NCI-H1417 treated with DMSO at 0.1 percent for 48 hours (cell line): ENCODE measurements around the gene CDH6.
"Not testable (repeated sequence)": the region's sequence is repeated elsewhere in the genome, so short reads cannot be mapped to it uniquely, and the experiment has no call there.

Source experiments
- DNase-seq: peaks from one replicate; lab custom pipeline; 2025; lab: John Stamatoyannopoulos, UW

Gene CDH6

DNA sequence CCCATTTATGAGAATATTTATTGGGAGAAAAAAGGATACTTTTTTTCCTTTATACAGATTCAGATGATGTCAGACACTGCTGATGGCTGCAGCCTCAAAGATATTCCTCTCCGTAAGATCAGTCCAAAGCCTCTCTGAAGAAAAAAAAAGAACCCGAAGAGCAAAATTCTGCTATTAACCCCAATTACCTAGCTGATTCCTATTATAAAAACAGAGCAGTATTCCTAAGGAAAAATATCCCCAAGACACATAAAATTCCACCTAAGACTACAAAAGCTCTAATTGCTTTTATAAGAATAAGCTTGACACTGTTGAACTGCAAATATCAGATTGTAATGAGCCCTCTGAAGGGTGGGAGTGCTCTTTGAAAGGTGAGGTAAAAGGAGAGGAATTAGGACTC is 138.7 kb downstream of the CDH6 start:
- no peak for DNase-seq

DNA sequence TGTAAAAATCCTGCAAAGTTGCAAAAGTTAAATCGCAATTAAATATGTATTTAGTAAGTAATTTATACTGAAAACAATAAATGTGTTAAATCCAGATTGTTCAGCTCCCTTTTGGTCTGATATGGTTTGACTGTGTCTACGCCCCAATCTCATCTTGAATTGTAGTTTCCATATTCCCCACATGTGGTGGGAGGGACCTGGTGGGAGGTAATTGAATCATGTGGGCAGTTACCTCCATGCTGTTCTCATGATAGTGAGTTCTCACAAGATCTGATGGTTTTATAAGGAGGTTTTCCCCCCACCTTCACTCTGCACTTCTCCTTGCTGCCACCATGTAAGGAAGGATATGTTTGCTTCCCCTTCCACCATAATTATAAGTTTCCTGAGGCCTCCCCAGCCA is 140.0 kb downstream of the CDH6 start:
- DNase-seq, result no peak

DNA sequence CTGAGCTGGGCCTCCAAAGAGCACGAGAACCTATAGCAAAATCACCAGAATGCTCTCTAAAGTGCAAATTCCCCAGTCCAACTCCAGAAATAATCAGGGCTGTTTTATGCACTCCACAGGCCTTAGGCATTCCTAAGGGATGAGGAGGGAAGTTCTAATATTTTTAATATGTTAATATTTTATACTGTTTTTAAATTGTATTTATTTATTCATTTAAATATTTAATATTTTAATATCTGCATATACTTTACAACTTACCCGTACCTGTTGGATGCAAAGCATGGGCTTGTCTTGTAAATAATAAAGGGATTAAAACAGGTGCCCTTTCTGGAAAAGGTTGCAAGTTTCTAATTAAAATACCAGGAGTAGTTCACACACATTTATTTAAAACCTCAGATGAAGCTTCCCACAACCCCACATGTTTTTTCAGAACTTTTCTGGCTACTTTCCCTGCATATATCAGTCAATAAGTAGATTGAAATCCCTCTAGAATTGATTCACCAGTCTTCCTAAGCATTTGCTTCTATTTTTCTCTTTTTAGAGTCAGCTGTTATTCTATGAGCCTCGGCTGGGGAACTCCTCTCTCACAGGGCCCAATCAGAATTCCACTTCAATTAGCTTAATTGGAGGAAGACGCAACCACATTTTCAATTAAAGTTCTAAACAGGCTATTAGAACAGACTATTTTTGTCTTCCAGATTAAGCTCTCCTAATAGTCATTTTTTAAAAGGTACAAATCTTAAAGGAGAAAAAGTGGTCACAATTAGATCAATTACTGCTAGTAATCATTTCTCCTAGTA is 140.8 kb downstream of the CDH6 start:
- no peak for DNase-seq

DNA sequence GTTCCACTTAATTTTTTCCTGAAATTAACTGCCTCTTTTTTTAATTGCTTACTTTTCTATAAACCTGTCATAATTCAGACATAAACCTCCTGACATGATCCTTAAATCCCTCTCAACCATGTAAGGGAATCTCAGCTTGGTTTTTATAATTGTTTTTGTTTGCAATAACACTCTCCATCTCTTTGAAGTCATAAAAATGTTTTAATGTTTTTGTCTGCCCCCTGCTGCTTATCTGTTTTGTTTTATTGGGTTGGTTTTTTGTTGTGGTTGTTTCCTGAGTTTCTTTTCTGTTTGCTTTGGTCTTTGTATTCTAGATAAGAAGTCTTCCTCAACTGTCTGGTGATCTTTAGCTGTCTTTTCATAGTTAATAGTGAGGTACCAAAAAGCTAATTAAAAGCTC is 142.0 kb downstream of the CDH6 start:
- DNase-seq, result no peak

DNA sequence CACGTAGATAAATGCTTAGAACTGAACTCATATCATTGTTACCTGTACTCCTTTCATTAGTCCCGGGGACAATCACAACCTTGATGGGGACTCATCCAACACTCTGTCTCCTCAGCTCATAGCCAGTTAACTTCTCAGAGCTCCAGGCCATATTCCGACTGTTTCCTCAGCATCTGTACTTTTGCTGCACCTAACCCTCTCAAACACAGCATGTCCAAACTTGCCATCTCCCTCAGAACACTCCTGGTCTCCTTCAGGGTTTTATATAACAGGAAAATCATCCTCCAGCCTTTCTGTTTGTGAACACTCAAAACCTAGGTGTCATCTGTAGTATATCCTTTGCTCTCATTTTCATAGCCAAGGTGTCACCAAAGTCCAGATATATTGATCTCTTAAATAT is 150.5 kb downstream of the CDH6 start:
- no peak for DNase-seq

DNA sequence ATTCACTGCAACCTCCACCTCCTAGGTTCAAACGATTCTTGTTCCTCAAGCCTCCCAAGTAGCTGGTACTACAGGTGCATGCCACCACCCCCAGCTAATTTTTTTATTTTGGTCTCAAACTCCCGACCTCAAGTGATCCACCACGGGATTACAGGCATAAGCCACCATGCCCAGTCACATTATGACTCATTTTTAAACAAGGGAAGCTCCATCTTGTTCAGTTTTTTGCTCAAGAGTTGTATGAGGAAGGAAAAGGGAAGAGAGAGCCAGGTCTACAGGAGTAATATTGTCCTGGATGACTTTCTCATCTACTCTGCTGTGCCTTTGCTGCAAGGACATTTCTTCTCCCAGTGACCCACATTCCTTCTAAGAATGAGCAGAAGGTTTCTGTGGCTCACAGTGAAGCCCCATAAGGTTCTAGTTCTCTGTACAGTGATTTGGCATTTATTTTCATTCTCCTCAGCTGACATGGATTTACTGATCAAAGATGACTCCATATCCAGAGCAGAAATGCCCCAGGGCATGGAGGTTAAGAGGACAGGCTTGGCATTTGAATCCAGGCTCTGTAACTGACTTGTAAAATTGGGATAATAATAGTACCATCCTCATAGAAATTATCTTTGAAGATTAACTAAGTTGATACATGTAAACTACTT is 153.5 kb downstream of the CDH6 start:
- no peak for DNase-seq

DNA sequence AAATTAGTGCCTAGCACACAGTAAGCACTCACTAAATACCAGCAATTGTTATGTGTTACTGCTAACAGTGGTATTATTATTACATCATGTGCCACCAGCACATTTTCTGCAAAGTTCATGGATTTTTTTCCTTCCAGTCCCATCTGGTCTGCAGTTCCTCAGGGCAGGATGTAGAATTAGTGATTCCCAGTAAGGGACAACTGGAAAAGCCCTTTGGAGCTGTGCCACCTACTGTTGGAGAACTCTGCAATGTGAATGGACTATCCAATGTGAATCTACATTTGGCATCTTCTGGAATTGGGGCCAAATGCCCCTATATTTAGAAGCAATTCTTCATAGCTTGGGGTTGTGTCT is 154.0 kb downstream of the CDH6 start:
- DNase-seq, result no peak

DNA sequence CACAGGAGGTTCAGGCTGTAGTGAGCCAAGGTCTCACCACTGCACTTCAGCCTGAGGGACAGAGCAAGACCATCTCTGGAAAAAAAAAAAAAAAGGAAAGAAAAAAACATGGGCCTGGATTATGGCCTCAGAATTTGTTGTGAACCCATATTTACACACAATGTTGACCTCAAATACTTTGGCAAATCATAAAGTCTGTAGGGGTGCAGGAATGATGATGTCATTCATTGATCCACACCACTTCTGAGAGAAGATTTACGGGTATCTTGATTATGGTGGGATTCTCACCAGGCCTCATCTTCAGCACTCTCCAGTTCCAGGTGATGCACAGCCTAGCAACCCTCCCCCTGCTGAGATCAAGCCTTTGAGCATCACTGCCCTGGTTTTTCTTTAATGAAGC is 156.9 kb downstream of the CDH6 start:
- no peak for DNase-seq

DNA sequence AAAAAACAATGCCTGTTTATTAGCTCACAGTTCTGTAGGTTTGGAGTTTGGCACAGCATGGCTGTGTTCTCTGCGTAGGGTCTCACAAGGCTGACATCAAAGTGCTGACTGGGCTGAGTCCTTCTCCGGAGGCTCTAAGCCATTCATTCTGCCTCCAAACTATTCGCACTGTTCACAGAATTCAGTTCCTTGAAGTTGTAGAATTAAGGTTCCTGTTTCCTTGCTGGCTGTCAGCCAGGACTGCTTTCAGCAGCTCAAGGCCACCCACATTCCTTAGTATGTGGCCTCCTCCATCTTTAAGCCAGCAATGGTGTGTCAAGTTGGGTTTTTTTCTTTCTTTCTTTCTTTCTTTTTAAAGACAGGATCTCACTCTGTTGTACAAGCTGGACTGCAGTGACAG is 161.9 kb downstream of the CDH6 start:
- no peak for DNase-seq

DNA sequence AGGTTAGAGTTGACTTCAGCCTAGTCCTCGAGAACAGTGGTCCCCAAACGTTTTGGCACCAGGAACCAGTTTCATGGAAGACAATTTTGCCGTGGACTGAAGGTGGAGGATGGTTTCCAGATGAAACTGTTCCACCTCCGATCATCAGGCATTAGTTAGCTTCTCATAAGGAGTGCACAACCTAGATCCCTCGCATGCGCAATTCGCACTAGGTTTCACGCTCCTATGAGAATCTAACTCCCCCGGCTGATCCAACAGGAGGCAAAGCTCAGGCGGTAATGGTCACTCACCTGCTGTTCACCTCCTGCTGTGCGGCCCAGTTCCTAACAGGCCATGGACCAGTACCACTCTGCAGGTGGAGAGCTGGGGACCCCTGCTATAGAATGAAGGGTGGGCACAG is 163.6 kb downstream of the CDH6 start:
- no peak for DNase-seq

DNA sequence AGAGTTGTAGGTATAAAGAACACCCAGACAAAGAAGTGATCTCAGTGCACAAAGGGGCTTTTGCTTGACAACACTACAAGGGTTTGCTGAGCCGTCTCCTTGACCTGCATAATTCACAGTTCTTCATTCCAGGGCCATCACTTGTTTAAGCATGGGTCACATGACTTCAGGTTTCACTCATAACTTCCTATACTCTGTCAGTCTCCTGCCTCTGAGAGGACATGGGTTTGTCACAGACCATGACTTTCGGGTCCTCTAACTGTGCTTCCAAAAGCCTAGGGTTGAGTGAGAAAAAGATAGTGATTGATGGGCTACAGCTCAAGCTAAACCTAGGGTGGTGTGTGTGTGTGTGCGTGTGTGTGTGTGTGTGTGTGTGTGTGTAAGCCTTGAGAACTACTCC is 166.4 kb downstream of the CDH6 start:
- no peak for DNase-seq

DNA sequence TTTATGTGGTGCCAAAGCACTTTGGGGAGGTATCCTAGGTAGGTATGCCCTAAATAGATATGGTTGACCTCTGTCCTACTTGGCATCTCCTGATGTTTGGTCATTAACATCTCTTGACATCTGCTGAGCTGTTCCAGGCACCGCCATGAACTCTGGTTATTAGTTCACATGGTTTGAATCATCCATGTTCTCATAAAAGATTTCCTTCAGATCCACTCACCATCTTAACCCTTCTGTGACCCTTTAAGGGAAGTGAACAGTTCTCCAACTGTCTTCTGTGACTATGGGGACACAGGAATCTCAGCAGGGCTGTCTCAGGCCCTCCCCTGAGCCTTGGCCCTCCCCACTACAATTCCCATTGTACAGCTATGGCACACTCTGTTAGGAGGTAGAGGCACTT is 167.7 kb downstream of the CDH6 start:
- no peak for DNase-seq

DNA sequence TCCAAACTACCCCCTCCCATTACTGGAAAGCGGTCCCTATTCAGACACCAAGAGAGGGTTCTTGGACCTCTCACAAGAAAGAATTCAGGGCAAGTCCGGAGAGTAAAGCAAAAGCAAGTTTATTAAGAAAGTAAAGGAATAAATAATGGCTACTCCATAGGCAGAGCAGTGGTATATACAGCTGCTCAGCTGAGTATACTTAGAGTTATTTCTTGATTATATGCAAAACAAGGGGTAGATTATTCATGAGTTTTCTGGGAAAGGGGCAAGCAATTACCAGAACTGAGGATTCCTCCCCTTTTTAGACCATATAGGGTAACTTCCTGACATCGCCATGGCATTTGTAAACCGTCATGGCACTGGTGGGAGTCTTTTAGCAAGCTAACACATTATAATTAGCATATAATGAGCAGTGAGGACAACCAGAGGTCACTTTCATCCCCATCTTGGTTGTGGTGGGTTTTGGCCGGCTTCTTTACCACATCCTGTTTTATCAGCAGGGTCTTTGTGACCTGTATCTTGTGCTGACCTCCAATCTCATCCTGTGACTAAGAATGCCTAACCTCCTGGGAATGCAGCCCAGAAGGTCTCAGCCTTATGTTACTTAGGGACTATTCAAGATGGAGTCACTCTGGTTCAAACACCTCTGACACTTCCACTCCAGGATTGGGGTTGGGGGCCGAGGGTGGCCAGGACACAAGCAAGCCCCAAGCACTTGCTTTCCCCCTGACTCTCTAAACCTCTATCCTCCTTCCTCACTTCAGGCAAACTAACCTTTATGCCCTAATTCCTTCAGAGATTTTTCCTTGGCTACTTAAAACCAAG is 168.4 kb downstream of the CDH6 start:
- DNase-seq, result not testable (repeated sequence)

DNA sequence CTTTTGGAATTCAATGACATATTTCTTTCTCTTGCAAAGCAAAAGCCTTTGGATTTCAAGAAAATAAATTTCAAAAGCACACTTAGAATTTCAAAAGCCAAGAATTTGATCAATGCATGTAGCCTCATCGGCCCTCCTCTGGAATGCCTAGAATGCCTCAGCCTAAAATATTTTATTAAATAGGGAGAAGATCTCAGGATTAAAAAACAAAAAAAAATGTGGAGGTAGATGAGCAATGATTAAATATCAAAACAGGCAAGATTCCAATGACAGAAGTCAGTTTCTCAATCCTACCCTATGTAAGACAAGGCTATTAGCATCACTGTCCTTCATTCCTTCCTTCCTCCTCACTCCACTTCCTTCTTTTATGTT is 169.0 kb downstream of the CDH6 start:
- DNase-seq, result no peak

DNA sequence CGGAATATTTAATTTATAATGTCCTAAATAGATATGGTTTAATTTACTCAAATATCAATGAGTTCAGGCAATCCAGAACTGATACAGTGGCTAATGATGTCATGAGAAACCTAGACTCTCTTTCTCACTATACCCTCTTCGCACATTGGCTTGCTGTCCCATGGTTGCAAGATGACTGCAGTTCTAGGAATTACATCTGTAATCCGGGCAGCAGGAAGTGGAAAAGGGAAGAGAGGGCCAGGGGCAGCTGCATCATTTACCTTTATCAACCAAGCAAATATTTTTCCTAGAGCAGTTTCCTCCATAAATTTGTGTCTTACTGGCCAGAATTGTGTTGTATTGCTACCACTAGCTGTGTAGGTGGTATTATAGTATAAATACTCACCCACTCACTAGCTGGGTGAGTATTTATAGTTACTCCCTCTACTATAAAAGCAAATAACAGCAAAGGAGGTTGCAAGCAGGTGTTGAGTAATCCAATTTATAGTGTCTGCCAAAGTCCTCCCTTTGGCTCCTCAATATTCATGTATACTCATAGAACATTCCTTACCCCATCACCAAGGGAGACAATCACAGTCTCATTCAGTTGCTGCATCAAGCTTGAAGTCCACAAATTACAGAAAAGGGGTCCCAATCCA is 169.6 kb downstream of the CDH6 start:
- no peak for DNase-seq

DNA sequence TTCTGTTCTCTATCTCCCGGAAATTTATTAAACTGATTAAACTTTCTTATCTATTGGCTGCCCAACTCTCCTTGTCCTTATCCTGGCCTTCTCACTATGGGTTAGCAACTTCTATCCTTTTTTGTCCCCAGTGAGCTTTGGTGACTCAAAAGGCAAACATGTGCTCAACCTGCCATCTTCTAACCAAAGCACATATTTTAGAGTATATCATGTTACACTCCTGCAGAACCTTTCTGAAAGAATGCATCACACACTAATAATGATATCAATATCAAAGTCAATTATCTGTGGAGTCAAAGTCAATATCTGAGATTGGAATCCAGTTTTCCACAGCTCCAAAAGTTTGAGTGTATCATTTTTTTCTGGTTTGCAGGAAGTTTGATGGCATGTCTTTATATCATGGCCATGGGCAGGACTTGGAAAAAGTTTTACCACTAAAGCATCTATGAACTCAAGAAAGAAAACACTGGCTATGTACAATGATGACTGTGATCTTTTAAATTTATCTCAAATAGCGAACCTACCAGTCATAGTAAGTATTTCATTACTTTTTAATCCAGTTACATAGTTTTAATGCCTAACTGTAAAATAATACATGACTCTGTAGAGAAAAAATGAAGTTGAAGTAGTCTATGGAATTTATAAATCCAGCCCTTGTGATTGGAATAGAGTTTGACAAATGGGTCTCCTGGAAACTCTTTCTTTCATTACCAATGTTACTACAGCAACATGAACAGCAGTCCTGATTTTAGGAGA is 171.6 kb downstream of the CDH6 start:
- DNase-seq, result no peak

DNA sequence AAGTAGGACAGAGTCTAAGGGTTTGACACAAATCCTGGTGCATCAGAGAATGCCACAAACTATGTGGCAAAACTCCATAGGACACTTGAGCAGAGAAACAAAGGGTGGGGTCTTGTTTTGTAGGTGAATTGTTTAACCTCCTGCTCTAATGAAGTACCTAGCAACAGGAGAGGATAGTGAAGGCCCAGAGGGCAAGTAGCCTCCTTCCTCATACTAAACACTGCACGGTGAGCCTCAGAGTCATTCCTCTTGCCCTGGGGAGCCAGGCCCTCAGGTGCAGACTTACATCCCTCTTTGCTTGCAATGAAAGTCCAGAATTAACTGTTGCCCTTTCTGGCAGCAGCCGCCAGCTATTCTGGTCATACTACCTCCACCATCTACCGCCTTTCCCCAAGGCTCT is 172.3 kb downstream of the CDH6 start:
- no peak for DNase-seq

DNA sequence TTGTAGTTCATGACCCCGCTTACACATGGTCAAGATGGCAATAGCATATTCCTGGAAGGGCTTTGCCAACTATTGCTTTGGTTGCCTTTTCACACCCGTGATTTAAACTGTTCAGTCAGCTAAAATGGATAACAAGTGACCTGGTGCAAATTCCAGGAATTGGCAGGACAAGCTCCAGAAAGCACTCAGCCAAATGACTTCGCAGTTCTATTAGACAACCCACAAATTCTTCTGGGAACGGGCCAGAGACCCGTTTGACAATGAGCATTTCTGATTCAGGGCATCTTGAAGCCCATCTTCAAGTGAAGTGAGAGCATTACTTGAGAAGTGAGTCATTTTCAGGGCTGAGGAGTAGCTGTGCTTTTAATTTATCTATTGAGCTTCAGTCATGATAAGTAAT is 173.5 kb downstream of the CDH6 start:
- no peak for DNase-seq

DNA sequence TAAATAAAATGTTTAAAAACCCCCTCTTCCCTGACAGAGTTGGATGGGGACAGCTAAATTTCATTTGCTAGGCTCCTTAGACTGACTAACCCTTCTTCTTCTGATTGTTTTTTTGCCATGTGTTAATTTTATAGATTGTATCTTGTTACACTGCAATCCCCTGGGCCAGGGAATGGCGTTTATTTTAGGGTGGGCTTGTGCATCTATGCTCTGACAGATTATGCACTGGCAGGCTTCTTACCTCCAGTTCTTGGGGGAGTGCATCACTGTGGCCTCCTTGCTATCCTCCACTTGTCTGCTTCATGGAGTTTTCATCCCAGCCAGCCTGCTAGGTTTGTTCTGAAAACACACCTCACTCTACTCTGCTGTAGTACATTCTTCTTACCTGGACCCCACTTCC is 178.6 kb downstream of the CDH6 start:
- DNase-seq, result no peak

DNA sequence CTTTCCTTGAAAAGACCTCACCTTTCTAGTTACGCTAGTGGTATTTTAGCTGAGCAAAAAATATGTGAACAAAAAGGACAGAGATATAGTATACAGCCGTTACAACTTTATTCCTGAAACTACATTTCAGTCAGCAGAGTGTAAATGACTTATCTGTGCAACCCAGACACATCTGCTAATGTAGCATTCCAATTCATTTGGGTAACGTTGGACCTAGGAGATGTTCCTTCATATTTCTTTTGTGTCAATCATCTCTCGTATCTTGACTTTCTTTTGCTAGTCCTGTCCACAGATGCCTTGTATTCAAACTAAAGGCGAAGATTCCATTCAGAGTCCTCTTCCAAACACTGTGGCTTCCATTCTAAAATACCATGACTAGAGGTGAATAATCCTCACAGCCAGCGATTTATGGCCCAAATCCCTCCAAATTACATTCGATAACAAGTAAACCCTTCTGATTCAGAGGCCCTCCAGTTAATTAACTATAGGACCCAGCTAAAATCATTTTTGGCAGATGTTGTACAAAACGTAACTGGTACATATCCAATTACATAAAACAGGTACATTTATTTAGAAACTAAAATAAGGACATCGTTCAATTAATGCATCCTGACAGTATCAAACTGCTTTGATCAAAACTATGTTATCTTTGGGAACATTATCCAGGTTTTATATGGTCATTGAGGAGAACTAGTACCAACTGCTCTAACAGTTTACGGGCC is 182.7 kb downstream of the CDH6 start:
- DNase-seq, result no peak

DNA sequence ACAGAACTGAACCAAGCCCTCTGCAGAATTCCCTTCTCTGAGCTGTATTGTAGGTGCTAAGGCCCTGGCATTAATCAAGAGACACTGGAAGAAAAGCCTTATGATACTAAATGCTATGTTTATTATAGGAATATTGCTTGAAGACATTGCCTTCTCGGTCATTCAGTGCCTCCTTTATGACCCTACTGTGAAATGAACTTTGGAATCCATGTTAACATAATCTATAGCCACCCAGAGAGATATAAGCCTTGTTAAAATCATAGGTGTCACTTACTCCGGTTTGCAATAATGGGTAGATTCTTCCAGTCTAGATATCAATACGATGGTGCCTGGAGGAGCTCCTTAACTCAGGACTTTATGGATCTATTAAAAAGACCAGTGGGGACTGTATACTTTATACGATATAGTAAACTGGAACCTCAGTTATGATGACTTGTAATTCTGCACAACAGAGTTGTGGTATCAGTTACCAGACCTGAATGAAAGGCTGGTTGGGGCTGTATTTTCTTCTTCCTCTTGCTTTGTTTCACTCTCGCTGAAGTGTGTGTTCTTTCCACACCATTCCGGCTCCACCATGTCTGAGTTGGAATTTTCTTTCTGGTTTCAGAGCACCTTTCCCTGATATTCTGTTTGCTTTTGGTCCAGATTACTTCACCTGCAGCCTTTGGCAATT is 183.9 kb downstream of the CDH6 start:
- DNase-seq, result no peak
